HFF-Myc (cell line): ENCODE data around the gene UIMC1.
"Not testable (repeated sequence)": the region's sequence is repeated elsewhere in the genome, so short reads cannot be mapped to it uniquely, and the experiment has no call there.

Experiments used
- DNase-seq: peaks from one replicate; pipeline ENCODE4 v3.0.0-alpha.2; 2011; ENCODE audit warnings: low read depth; ENCODE audit errors: extremely low read depth
- H3K4me3 ChIP-seq: replicated peaks from 2 replicates; pipeline ENCODE4 v1.5.1; 2011; ENCODE audit warnings: low read depth, mild to moderate bottlenecking, control low read depth, low read length
- CTCF ChIP-seq: IDR thresholded peaks from 2 replicates; pipeline ENCODE4 v1.5.1; 2012; ENCODE audit warnings: mild to moderate bottlenecking, low read depth, low read length, control low read depth; ENCODE audit errors: missing control alignments

The UIMC1 gene

DNA sequence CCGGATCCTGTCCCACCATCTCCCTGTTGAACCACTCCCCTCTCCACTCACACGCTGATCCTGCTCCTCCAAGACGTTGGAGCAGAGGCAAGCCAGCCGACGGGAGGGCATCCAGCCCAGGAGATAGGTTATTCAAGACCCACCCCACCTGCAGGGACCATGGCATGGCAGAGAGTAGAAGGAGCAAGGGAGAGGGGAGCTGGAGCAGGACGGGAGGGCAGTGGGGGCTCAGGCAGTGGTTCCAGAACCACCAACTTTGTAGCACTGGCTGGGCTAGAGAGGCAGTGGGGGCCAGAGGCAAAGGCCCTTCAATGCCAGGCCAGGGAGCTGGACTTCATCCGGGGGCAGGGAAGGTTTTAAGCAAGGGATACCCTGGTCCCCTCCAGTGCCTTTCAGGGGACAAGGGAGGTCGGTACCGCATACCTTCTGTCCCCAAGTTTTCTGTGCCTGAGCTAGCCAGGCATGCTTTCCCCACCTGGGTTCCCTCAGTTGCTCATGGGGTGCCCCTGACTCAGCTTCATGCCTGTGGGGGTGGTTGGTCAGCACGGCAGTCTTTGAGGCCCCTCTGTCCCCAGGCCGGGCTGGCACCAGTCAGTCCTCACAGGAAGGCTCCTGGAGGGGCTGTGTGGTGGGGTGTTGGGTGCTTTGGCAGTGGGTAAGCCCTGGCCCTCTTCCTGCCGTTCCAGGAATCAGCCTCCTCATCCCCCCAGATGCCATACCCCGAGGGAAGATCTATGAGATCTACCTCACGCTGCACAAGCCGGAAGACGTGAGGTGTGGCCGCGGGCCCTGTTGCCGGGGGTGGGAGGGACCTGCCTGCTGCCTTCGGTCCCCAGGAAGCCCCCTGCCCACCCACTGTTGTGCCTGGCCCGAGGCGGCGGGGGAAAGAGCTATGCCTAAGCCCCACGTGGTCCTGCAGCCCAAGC, 129.8 kb downstream of the UIMC1 start:
- no peak for DNase-seq
- no peak overlapping the region for H3K4me3 ChIP-seq
- no peak for TF ChIP-seq CTCF

DNA sequence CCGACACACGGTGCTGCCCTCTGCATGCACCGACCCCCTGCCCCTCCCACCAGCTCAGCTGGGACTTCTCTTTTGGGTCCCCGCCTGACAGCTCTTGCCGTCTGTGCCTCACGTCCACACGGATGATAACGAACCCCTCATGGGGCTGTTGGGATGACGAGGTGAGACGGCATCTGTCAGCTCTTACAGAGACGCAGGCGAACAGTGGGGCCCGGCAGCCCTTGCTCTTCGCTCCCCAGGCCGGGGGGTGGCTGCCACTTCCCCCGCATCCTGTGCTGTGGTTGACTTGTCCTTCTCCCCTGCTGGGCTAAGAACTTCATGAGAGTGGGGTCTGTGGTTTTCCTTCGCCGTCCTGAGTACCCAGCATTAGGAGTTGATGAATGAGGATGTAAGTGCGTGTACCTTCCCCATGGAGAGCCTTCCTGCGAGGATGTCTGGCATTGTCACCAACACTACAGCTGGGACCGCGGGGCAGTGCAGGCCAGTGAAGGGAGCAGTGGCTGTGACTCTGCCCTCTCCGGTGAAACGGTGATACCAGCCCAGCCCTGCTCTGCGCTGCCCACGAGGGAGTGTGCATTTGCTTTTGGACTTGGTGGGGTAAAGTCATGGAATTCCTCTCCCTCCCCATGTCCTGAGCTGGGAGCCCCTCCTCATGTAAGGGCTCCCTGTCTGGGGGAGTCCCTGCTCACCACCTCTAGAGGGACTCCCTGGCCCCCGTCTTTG, 130.6 kb downstream of the UIMC1 start:
- no peak for TF ChIP-seq CTCF
- no peak overlapping the region for H3K4me3 ChIP-seq
- no peak for DNase-seq

- TF ChIP-seq CTCF: no peak
- no peak overlapping the region for H3K4me3 ChIP-seq
- no peak for DNase-seq
Observed at GRCh38 chr5:176875014-176875550, 131.5 kb downstream of the UIMC1 start.

DNA sequence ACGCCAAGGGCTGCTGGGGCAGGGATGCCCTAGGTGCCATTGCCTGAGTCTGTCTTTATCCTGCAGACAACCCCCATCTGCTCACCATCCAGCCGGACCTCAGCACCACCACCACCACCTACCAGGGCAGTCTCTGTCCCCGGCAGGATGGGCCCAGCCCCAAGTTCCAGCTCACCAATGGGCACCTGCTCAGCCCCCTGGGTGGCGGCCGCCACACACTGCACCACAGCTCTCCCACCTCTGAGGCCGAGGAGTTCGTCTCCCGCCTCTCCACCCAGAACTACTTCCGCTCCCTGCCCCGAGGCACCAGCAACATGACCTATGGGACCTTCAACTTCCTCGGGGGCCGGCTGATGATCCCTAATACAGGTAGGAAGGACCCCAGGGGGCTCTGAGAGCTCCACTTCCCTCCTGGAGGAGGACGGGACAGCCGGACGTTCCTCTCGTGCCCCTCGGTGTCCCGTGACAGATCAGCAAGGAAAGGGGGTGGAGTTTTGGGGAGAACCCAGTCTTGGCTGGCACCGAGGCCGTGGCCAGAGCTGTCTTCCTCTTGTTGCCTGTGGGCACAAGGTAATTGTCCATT, 132.3 kb downstream of the UIMC1 start:
- no peak for TF ChIP-seq CTCF

GRCh38 chr5:176873541-176874172, 132.9 kb downstream of the UIMC1 start:
- no peak overlapping the region for H3K4me3 ChIP-seq
- TF ChIP-seq CTCF: no peak
- DNase-seq: no peak

More for the DNA sequence above, 132.3 kb downstream of the UIMC1 start:
- DNase-seq: no peak
- no peak overlapping the region for H3K4me3 ChIP-seq

GRCh38 chr5:176873011-176873410, 133.6 kb downstream of the UIMC1 start:
- not testable (repeated sequence) for H3K4me3 ChIP-seq, DNase-seq

GRCh38 chr5:176872586-176872985, 134.0 kb downstream of the UIMC1 start:
- DNase-seq, H3K4me3 ChIP-seq: not testable (repeated sequence)

- DNase-seq, H3K4me3 ChIP-seq: not testable (repeated sequence)
Observed at GRCh38 chr5:176870644-176871043, 135.9 kb downstream of the UIMC1 start.
